ENCODE results near the gene MRPL4. TPM values are rescaled to one million over a fixed set of nuclear protein-coding genes. Genes with fewer than 3 reads are reported as not detected.

MRPL4 gene
- total and polyA plus RNA-seq, 10 of the 15 experiments (the other 5 are each of a cell fraction or from before 2014, with no cell fraction given), result 0.79 to 221 (median 112) TPM

- TF ChIP-seq ZNF592 (IDR thresholded peaks at IDR 0.05) (no peak), RAD51 (IDR thresholded peaks at IDR 0.05) (0 out of 2 replicates have a peak, but pooled peaks have one; percentile 8), MXI1 (IDR thresholded peaks at IDR 0.05; ENCODE audit: low read depth, low read length) (no peak), TCF12 (IDR thresholded peaks at IDR 0.05; ENCODE audit: low read depth, low read length) (peak; percentile 84), RELA (IDR thresholded peaks at IDR 0.05; ENCODE audit: borderline replicate concordance, partially characterized antibody) (peak; percentile 99), POLR2A (IDR thresholded peaks at IDR 0.05; ENCODE audit: low read depth, low read length) (peak; percentile 14), MEF2A (IDR thresholded peaks at IDR 0.05; ENCODE audit: insufficient read depth, low read depth, low read length) (peak; percentile 79), WRNIP1 (IDR thresholded peaks at IDR 0.05; ENCODE audit: borderline replicate concordance, low read depth, low read length) (no peak), POLR2AphosphoS5 (IDR thresholded peaks at IDR 0.05; ENCODE audit: low read length) (0 out of 2 replicates have a peak, but pooled peaks have one; percentile 12), PML (IDR thresholded peaks at IDR 0.05; ENCODE audit: low read length) (peak; percentile 49; the same call in 1 of the 2 replicates), EP300 (IDR thresholded peaks at IDR 0.05; ENCODE audit: borderline replicate concordance in 1 of 2, control insufficient read depth in 1 of 2, low read depth in 2 of 2, low read length in 2 of 2) (peak; percentile 31 to 91; a peak in 3 of 4 replicates), RAD21 (IDR thresholded peaks at IDR 0.05; ENCODE audit: insufficient read depth, low read depth, low read length) (peak; percentile 68), CREB1 (IDR thresholded peaks at IDR 0.05; ENCODE audit: low read depth) (peak; percentile 64), KAT2A (conservative IDR thresholded peaks at IDR 0.05; ENCODE audit: control insufficient read depth, low read depth, low read length) (no peak), DPF2 (IDR thresholded peaks at IDR 0.05) (0 out of 2 replicates have a peak, but pooled peaks have one; percentile 66), KDM1A (IDR thresholded peaks at IDR 0.05; ENCODE audit: borderline replicate concordance) (no peak), SUZ12 (IDR thresholded peaks at IDR 0.05; ENCODE audit: unreplicated experiment) (no peak), SP1 (IDR thresholded peaks at IDR 0.05; ENCODE audit: low read depth, low read length) (peak; percentile 88), TARDBP (IDR thresholded peaks at IDR 0.05; ENCODE audit: borderline replicate concordance) (no peak), ZNF687 (IDR thresholded peaks at IDR 0.05) (0 out of 2 replicates have a peak, but pooled peaks have one; percentile 20), ATF7 (IDR thresholded peaks at IDR 0.05; ENCODE audit: low read depth) (0 out of 2 replicates have a peak, but pooled peaks have one; percentile 17)
These were observed 32.3 kb upstream of the MRPL4 start (continued) for GRCh38 chr19:10219678-10220077.

Data from GM12878 (cell line).